NCI-H1930 (cell line): Measurements from ENCODE around the gene LARGE1.
"Not testable (repeated sequence)": the region's sequence is repeated elsewhere in the genome, so short reads cannot be mapped to it uniquely, and the experiment has no call there.

Experiments
- DNase-seq, 2 experiments: peaks; one replicate each; lab custom pipeline; 2025; lab: John Stamatoyannopoulos, UW

The LARGE1 gene

GRCh38 chr22:33415401-33415800 is 504.9 kb downstream of the LARGE1 start:
- DNase-seq = no peak

GRCh38 chr22:33409079-33409478 is 511.2 kb downstream of the LARGE1 start:
- peak in 1 of 2 experiments; percentile 68 for DNase-seq

GRCh38 chr22:33405194-33405593 is 515.1 kb downstream of the LARGE1 start:
- no peak for DNase-seq

GRCh38 chr22:33404723-33405122 is 515.6 kb downstream of the LARGE1 start:
- DNase-seq = no peak

GRCh38 chr22:33402325-33402724 is 518.0 kb downstream of the LARGE1 start:
- DNase-seq = no peak

GRCh38 chr22:33401291-33401690 is 519.0 kb downstream of the LARGE1 start:
- DNase-seq = no peak

GRCh38 chr22:33400891-33401290 is 519.4 kb downstream of the LARGE1 start:
- DNase-seq = no peak

- DNase-seq = no peak
Measured at GRCh38 chr22:33400061-33400840, 520.0 kb downstream of the LARGE1 start.

GRCh38 chr22:33397381-33397907 is 522.8 kb downstream of the LARGE1 start:
- DNase-seq = no peak

GRCh38 chr22:33393432-33393831 is 526.8 kb downstream of the LARGE1 start:
- no peak for DNase-seq

- DNase-seq = no peak
Measured at GRCh38 chr22:33391298-33391697, 529.0 kb downstream of the LARGE1 start.

GRCh38 chr22:33389936-33390335 is 530.3 kb downstream of the LARGE1 start:
- DNase-seq = no peak

- DNase-seq = no peak
Measured at GRCh38 chr22:33386270-33386669, 534.0 kb downstream of the LARGE1 start.

- no peak for DNase-seq
Measured at GRCh38 chr22:33385611-33386010, 534.7 kb downstream of the LARGE1 start.

GRCh38 chr22:33382436-33382835 is 537.8 kb downstream of the LARGE1 start:
- no peak for DNase-seq

- DNase-seq = no peak
Measured at GRCh38 chr22:33381531-33382406, 538.5 kb downstream of the LARGE1 start.

- DNase-seq = no peak
Measured at GRCh38 chr22:33380789-33381530, 539.3 kb downstream of the LARGE1 start.

GRCh38 chr22:33379836-33380235 is 540.4 kb downstream of the LARGE1 start:
- no peak for DNase-seq

- no peak for DNase-seq
Measured at GRCh38 chr22:33372875-33373274, 547.4 kb downstream of the LARGE1 start.

GRCh38 chr22:33363256-33363655 is 557.0 kb downstream of the LARGE1 start:
- not testable (repeated sequence) for DNase-seq

GRCh38 chr22:33362702-33363101 is 557.6 kb downstream of the LARGE1 start:
- no peak for DNase-seq

GRCh38 chr22:33361581-33361980 is 558.7 kb downstream of the LARGE1 start:
- DNase-seq = no peak
